Testis (tissue), 3 donors: ENCODE data around the gene IL17RD. TPM values are rescaled to one million over a fixed set of nuclear protein-coding genes. Genes with fewer than 3 reads are reported as not detected.
A peak's percentile ranks its signal among the peaks of the same experiment; 100 is the strongest.

ENCODE experiments used
- DNase-seq: peaks from one replicate; pipeline ENCODE4 v3.0.0-alpha.2; 2019
- H3K27ac ChIP-seq, 2 donors: fragments of 200-600 bp; sonication (generic); one replicate each; pipeline ENCODE4 v1.5.1; 2019
- H3K27me3 ChIP-seq: fragments of 200-600 bp; sonication (generic); one replicate; pipeline ENCODE4 v1.5.1; 2019
- H3K36me3 ChIP-seq: fragments of 200-600 bp; sonication (generic); one replicate; pipeline ENCODE4 v1.5.1; 2017; ENCODE audit warnings: low read depth; ENCODE audit errors: missing control alignments
- H3K4me1 ChIP-seq: fragments of 200-600 bp; sonication (generic); one replicate; pipeline ENCODE4 v1.5.1; 2019
- H3K4me3 ChIP-seq, 2 donors: fragments of 200-600 bp; sonication (generic); one replicate each; pipeline ENCODE4 v1.5.1; 2017 to 2019
- H3K9me3 ChIP-seq: fragments of 200-600 bp; sonication (generic); one replicate; pipeline ENCODE4 v1.5.1; 2017
- POLR2A ChIP-seq: fragments of 450-650 bp; IDR thresholded peaks from one replicate; pipeline ENCODE4 v1.6.1; 2017; ENCODE audit warnings: antibody characterized with exemption, mild to moderate bottlenecking, moderate library complexity
- WGBS, 2 donors: methylation state at CpG; one replicate each; pipeline ENCODE4 v1.1.5; 2018; 5-methylcytosine and 5-hydroxymethylcytosine counted together
- intact Hi-C: fragments of 100-400 bp; cut with DNase I; formaldehyde crosslinking; loops from one replicate; pipeline ENCODE4 v1.15.1; 2023; ENCODE audit warnings: low total_unique reads
- polyA plus RNA-seq: library from polyadenylated mRNA; stranded (reverse); fragments of 350-450 nt; fragmentation: Illumina TruSeq; extraction: RNeasy Lipid Tissue Mini Kit (QIAGEN cat#74804); gene quantifications from one replicate; pipeline ENCODE4 v1.2.3, GENCODE V29; 2014; ENCODE audit warnings: low read depth, low replicate concordance; ENCODE audit not compliant: insufficient read depth
- total RNA-seq, 2 donors: library from RNA; depleted of rRNA; stranded (reverse); fragments of >200 nt; gene quantifications; one replicate each; pipeline ENCODE4 v1.2.3, GENCODE V29; 2016
- TF ChIP-seq, protein P1 (sequence below), 3 experiments: fragments of 450-650 bp in 2 of 3; fragments of 200-600 bp in 1 of 3; sonication (generic) in 1 of 3; IDR thresholded peaks; one replicate each; pipeline ENCODE4 v1.5.1; 2016 to 2019; ENCODE audit warnings: antibody characterized with exemption in 3 of 3, mild to moderate bottlenecking in 2 of 3, moderate library complexity in 1 of 3

The IL17RD gene
- total and polyA plus RNA-seq, 3 donors from 2014 or later, result 25.0 to 29.9 (median 27.9) TPM

DNA sequence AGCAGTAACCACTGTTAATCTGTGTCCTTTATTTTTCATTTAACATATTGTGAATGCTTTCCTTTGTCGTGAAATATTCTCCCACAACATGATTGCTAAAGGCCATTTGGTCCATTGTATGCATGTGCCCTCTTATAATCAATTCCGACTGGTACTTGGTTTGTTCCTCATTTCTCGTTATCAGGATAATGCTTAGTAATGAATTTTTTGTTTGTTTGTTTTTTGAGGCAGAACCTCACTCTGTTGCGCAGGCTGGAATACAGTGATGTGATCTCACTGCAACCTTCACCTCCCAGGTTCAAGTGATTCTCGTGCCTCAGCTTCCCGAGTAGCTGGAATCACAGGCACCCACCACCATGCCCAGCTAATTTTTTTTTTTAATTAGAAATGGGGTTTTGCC, 82.7 kb downstream of the IL17RD start:
- Histone ChIP-seq H3K27ac (no peak overlapping the region), H3K9me3 (no peaks in the 10 kb centered on the region), H3K4me3 (no peak overlapping the region), H3K36me3 (no peaks in the 10 kb centered on the region), H3K4me1 (peaks cover 26% of the 10 kb centered on the region), H3K27me3 (no peaks in the 10 kb centered on the region)
- intact Hi-C loops, result no loop called here
- no peak for DNase-seq
- TF ChIP-seq POLR2A, result no peak
- TF ChIP-seq, protein P1, sequence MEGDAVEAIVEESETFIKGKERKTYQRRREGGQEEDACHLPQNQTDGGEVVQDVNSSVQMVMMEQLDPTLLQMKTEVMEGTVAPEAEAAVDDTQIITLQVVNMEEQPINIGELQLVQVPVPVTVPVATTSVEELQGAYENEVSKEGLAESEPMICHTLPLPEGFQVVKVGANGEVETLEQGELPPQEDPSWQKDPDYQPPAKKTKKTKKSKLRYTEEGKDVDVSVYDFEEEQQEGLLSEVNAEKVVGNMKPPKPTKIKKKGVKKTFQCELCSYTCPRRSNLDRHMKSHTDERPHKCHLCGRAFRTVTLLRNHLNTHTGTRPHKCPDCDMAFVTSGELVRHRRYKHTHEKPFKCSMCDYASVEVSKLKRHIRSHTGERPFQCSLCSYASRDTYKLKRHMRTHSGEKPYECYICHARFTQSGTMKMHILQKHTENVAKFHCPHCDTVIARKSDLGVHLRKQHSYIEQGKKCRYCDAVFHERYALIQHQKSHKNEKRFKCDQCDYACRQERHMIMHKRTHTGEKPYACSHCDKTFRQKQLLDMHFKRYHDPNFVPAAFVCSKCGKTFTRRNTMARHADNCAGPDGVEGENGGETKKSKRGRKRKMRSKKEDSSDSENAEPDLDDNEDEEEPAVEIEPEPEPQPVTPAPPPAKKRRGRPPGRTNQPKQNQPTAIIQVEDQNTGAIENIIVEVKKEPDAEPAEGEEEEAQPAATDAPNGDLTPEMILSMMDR (IDR thresholded peaks at IDR 0.05), result no peak
- WGBS, 2 donors, result 94 to 95% methylated on average over 6 of the region's 6 CpGs

DNA sequence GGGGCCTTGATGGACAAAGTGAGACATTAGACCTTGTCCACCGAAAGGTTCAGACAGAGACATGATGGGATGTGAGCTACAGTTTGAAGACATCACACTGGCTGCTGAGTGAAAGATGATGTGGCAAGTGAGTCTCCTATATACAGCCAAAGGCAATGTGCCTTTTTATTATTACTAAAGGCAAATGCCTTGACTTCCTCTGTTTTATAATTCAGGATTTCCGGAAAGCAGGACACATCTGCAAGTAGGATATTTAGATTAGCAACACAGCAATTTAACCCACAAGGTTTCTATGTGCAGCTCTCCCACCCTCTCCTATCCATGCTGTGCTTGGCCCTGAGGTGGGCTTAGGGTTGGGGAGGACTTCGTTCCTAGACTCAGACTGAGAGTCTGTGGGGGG, 84.0 kb downstream of the IL17RD start:
- TF ChIP-seq POLR2A, result no peak
- TF ChIP-seq, protein P1 (IDR thresholded peaks at IDR 0.05), result no peak
- Histone ChIP-seq H3K36me3 (no peaks in the 10 kb centered on the region), H3K9me3 (no peaks in the 10 kb centered on the region)

DNA sequence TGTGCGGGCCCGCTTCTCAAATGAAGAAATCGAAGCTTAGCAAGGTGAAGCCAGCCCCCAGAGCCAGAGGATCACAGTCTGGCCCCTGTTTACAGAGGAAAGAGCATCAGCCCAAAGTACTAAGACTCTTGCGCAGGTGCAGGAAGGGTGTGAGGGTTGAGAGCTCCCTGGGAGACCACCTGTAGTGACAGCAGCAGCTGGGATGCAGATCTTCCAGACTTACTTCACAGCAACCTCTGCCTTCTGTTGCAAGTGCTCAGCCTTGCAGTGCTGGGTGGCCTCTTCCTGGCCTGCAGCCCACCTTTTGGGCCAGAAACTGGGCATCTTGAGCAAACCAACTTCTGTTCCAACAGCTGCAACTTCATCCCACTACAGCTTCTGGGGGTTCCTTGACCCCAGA, 85.0 kb downstream of the IL17RD start:
- H3K36me3 ChIP-seq, result no peaks in the 10 kb centered on the region
- peaks cover 19% of the 10 kb centered on the region for H3K4me1 ChIP-seq
- no peaks in the 10 kb centered on the region for H3K9me3 ChIP-seq
- no peaks in the 10 kb centered on the region for H3K27me3 ChIP-seq
- no peak overlapping the region for H3K4me3 ChIP-seq
- intact Hi-C loops, result no loop called here
- 65 to 87% methylated on average over 4 of the region's 4 CpGs for WGBS, 2 donors
- no peak overlapping the region for H3K27ac ChIP-seq
- DNase-seq, result no peak
- no peak for TF ChIP-seq POLR2A
- TF ChIP-seq, protein P1 (IDR thresholded peaks at IDR 0.05), result no peak

More for the DNA sequence above, 84.0 kb downstream of the IL17RD start:
- peaks cover 26% of the 10 kb centered on the region for H3K4me1 ChIP-seq
- no peak for DNase-seq
- WGBS, 2 donors, result 87 to 88% methylated on average over 3 of the region's 3 CpGs
- no peak overlapping the region for H3K27ac ChIP-seq
- H3K27me3 ChIP-seq, result no peaks in the 10 kb centered on the region
- intact Hi-C loops, result no loop called here
- H3K4me3 ChIP-seq, result no peak overlapping the region

DNA sequence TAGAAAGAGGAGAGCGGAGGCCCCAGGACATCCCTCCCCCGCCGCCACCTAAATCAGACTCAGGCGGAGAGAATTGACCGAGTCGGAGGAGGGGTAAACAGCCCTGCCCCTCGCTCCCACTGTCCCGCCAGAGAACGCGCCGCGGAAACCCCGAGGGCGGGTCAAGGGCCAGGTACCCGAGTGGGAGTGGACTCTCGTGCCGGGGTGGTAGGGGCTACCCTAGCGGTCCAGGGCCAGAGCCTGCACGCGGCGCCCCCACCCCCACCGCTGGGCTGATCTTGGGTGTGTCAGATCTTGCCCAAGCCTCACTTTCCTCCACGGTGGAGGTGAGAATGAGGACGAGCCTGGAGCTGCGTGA, 85.7 kb downstream of the IL17RD start:
- 13 to 48% methylated on average over 3 to 25 of the region's 25 CpGs for WGBS, 2 donors
- no peak for TF ChIP-seq POLR2A
- TF ChIP-seq, protein P1 (IDR thresholded peaks at IDR 0.05), result no peak
- no peak for DNase-seq
- no peak overlapping the region for H3K27ac ChIP-seq
- no peaks in the 10 kb centered on the region for H3K27me3 ChIP-seq
- peak overlapping the region; percentile 77 to 83 for H3K4me3 ChIP-seq
- peaks cover 19% of the 10 kb centered on the region for H3K4me1 ChIP-seq
- no peaks in the 10 kb centered on the region for H3K36me3 ChIP-seq
- no peaks in the 10 kb centered on the region for H3K9me3 ChIP-seq
- intact Hi-C loops, result no loop called here

DNA sequence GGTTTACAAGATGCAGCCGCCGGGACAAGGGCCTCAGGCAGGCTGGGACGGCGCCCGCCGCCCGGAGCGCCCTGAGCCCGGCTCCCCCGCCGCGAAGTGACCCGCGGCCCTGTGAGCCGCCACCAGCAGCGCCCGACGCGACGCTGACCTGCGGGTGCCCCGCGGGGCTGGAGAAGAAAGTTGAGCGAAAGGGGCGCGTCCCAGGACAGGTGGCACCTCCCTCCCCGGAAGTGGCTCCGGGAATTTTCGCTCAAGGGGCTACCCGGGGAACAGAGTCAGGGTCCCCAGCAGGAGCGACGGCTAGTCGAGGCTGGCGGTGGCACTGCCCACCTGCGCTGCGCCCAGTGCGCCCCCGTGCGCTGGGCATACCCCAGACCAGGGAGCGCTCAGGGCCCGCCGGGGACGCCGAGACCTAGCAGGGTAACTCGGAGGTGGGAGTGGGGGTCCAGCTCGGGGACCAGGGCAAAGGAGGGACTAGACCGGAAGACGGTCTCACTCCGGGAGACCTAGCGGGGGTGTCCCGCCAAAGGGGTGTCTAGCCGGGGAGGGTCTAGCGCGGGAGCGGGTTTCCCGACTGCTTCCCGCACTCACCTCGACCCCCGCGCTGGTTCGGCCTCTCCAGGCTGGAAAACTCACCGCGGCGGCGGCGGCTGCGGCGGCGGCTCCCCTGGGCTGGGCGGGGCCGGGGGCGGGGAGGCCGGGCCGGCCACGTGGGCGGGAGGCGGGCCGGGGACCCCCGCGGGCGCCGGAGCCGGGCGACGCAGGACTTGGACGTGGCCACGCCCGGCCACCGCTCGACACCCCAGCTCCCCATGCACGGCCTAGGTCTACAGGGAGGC, 86.3 kb downstream of the IL17RD start:
- Histone ChIP-seq H3K4me1 (peaks cover 19% of the 10 kb centered on the region), H3K27ac (peak overlapping the region; percentile 53 to 63), H3K4me3 (peak overlapping the region; percentile 77 to 83), H3K9me3 (no peaks in the 10 kb centered on the region), H3K27me3 (no peaks in the 10 kb centered on the region), H3K36me3 (no peaks in the 10 kb centered on the region)
- WGBS, 2 donors, result 1 to 2% methylated on average over 7 to 64 of the region's 91 CpGs
- peak; percentile 74 for DNase-seq
- no peak for TF ChIP-seq POLR2A
- TF ChIP-seq, protein P1 (IDR thresholded peaks at IDR 0.05), result no peak
- intact Hi-C loops, result no loop called here
